HG03139 (cell line): ENCODE results near the gene NCEH1.
A peak's percentile ranks its signal among the peaks of the same experiment; 100 is the strongest.

ENCODE experiments used
- ATAC-seq: cut with Tn5 transposase; IDR thresholded peaks from one replicate; pipeline ENCODE4 v1.9.1; 2021; ENCODE audit not compliant: unreplicated experiment

The NCEH1 gene

DNA sequence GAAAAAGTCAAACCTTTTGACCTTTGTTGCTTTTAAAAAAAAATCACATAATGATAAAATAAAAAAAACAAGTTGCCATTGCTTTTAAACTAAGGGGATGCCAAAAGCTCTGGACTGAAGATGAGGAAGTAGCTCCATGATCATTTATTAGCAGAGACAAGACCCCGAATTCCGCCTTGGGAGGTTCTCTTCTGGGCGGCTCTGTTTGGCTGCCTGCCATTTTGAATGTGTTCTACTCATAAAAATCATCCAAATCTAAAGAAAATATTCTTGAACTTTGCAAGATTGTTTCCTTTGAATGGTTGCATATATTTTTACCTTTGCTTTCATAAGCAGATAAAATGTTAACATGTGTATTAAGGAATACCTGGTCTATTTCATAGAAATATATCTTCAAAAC lies 63.8 kb downstream of the NCEH1 start:
- ATAC-seq = no peak

DNA sequence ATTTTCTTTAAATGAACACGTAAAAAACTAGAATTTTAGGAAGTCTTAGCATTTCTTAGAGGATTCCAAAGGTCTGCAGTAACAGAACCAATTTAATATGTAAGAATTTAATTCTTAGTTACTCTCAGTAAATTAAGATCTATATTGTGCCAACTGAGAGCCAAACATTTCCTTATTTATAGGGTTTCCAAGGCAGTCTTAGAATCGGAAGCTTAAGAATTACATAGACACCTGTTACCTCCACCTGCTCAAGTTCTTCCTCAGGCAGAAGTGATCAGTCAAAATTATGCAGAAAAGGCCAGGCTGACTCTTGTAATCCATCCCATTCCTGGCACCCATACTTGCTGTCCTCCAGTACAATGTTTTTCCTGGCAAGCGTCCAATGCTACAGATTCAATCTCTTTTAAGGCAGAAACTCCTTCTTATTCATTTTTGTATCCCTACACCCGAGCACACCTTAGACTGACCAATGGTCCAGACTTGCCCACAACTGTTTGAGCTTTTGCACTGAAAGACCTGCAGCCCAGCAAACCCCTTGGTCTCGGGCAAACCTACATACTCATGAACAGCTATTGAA lies 64.3 kb downstream of the NCEH1 start:
- ATAC-seq = no peak

DNA sequence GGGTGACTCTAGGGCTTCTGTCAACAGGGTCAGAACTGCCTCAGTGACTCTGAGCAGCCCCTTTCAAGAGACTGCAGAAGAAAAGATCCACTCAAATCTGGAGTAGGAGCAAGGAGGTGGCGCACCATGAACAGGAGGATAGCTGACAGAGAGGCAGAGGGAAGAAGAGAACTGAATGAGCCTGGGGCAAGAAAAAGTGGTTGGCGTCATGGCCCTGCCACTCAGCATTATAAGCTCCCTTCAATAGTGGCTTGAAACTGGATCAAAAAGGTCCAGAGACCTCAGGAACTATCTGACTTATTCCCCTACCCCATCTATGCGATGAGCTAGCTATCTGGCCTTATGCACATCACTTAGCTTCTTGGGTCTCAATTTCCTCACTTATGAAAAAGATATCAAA lies 66.6 kb downstream of the NCEH1 start:
- ATAC-seq = no peak

DNA sequence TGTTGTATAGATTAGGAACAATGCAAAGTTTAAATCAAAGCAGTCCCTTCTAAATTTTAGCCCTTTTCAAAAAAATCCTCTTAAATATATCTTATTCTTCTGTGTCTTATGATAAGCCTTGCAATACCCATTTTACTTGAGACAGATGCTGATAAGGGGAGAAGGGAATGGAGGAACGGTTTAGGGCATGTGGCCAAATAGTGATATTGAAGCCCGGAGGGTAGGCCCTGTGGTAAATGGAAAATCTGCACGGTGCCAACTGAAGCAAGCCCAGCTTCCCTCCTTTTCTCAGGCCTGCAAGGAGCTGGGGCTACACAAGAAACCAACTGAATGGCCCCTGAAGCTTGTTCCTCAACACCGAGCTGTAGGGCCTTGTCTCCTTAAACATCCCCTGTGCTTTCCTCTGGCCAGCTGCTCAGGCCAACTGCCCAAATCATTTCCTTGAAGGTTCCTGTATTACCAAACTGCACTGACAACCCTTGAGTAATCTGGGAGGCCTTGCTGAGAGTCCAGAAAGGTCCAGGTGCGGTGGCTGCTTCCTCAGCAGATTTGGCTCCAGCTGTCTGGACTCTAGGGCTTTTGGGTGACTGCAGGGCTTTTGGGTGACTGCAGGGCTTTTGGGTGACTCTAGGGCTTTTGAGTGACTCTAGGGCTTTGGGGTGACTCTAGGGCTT lies 67.2 kb downstream of the NCEH1 start:
- ATAC-seq = no peak

DNA sequence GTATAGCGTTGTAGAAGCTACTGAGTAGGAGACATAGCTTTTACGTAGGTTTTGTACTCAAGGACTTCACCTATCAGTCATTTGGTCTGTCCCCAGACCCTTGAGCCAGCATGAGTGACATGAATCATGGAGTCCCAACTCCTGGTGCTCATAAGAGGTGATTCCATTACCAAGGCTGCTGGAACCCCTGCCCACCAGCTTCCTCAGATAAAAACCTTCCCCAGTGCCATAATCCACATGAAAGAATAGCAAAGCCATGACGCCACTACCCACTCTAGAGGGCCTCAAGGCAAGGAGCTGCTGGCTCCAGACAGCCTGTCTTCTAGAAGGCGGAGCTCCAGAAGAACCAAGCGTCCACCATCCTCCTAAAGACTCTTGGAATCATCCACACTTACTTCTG lies 69.6 kb downstream of the NCEH1 start:
- ATAC-seq = no peak

DNA sequence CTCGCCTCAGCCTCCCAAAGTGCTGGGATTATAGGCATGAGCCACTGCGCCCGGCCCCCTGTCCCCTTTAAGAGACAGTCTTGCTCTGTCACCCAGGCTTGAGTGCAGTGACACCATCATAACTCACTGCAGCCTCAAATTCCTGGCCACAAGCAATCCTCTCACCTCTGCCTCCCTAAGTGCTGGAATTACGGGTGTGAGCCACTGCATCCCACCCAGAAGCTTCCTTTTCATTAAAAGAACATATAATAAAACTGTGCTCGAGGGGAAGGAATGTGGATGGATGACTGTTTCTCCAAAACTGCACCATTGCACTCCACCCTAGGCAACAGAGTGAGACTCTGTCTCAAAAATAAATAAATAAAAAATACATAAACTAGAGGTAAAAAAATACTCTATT lies 70.1 kb downstream of the NCEH1 start:
- ATAC-seq = no peak

DNA sequence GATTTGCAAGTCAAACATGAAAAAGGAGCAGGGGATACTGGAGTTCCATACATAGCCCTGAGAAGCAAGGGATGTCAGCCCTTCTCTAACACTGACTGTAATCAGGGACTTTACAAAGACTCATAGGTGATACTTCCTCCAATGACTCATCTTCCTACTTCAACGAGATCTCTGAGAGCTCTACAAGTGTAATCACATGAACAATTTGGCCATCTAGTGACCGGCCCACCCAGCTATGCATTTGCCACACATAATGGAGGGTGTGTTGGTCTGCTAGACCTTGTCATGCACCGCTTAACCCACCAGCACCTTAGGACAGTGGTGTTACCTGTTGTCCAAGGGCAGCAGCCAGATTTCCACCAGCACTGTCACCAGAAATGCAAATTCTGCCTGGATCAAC lies 75.3 kb downstream of the NCEH1 start:
- ATAC-seq = peak; percentile 89

DNA sequence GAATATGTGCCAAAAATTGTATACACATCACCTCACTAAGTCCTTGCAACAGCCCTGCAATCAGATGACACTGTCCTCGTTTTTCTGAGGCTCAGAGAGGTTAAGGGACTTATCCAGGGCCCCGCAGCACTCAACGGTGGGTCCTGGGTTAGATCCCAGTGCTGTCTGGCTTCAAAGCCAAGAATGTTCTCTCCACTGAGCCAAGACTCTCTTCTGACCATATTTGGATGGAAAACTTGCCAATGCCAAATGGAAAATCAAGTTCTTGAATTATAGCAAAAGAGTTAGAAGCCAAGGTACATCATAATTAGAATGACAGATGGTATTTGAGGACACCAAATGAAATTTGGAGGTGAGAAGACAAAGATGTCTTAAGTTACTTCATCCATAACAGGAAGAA lies 75.9 kb downstream of the NCEH1 start:
- no peak for ATAC-seq

DNA sequence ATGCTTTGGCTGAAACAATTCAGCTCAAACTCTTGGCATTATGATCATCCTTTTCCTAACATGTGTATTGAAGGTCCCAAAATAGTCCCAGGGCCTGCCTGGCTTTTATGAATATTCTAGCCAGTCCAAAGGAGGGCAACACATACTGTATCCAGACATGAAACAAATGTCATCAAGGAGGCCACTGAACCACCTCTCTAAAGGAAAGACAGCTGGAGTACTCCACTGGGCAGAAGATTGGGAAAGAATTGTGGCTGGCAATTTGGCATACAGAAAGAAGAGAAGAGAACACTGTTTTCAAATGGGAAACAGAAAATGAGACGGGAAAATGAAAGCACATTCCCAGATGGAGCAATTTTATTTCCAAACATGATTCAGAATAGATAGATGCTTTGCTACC lies 80.6 kb downstream of the NCEH1 start:
- no peak for ATAC-seq

DNA sequence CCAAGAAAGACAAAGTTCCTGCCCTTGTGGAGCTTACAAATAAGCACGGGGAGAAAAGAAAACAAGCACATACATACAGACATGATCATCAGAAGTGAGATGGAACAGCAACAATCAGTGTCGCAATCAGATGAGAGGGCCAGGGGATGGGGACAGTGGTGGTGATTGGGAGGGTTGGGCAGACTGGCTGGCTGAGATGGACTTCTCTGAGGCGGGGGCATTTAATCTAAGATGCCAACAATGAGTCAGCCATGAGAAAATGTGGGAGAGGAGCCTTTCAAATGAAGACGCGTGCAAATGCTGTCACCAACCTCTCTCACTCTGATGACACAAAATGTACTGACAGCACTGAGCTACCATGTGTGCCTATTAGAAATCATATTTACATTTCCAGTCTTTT lies 81.4 kb downstream of the NCEH1 start:
- ATAC-seq = no peak

DNA sequence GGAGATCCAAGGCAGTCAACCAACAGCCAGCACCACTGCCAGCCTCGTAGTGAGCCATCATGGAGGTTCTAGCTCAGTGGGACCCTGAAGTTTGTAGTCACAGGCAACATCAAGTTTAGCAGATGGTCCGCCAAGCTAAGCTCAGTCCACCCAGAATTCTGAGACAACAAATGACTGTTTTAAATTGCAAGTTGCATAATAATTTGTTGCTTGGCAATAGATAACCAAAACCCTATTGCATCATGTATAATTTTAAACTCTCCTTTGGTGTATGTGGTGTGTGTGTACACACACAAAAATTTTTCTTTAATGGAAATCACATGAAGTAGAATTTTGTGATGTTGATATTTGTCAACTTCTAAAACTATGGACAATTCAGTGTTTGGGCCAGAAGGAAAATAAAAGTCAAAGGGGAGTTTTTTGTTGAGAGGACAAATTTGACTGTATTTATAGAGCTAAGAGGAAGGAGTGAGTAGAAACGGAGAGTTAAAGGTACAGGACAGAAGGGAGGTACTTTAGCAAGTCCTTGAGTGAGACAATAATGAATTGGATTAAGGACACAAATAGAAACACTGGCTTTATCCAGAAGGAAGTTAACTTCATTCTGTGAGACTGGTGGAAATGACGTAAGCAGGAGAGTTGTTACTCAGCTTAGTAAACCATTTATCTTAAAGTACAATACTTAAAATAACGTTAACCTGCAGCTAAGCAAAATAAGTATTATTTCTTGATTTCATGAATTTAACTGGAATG lies 83.6 kb downstream of the NCEH1 start:
- no peak for ATAC-seq

DNA sequence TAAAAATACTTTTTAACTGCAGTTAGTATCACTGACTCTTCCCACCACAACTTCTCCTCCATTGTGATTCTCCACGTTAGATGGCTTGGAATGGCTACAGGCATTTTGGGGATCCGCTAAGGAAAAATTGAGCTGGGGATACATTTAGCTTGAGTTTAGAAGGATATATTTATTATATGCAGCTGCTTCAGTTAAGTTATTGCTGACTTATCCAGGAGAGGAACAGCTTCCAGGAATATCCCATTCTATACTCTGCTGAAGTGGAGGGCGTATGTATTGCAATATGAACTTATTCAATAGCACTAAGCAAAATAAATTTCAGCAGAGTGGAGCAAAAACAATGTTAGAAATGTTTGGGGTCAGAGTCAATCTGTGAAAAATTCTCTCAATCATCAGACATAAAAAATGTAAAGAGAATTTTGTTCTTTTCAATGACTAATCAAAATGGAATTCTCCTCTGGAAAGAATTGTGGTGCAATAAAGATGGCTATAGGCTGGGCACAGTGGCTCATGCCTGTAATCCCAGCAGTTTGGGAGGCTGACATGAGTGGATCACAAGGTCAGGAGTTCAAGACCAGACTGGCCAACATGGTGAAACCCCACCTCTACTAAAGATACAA lies 84.7 kb downstream of the NCEH1 start:
- ATAC-seq = no peak

DNA sequence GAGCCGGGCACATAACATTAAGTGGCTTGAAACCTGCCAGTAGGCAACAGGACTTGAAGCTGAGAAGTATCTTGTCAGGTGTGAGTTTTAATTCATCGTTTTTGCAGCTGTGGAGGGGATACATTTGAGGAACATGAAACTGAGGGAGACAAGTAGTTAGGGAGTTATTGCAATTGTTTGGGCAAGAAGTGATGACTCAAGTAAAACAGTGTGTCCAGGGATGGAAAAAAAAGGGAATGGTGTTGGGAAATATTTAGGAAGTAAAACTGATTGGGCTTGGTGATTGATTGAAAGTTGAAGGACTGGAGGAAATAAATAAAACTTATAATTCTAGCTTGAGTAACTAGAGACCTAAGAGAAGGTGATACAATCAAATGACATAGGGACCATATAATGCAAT lies 85.5 kb downstream of the NCEH1 start:
- ATAC-seq = no peak

DNA sequence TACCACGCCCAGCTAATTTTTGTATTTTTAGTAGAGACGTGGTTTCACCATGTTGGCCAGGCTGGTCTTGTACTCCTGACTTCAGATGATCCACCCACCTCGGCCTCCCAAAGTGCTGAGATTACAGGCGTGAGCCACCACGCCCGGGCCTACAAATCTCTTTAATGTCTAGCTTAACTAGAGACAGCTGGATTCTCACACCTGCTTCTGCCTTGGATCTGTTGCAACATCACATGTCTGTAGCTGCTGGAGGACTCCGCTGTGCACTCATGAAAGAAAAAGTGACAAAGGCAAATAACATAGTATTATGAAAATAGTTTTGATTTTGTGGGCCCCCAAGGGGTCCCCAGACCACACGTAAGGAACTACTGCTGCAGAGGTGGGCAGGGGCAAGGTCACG lies 85.9 kb downstream of the NCEH1 start:
- ATAC-seq = no peak

DNA sequence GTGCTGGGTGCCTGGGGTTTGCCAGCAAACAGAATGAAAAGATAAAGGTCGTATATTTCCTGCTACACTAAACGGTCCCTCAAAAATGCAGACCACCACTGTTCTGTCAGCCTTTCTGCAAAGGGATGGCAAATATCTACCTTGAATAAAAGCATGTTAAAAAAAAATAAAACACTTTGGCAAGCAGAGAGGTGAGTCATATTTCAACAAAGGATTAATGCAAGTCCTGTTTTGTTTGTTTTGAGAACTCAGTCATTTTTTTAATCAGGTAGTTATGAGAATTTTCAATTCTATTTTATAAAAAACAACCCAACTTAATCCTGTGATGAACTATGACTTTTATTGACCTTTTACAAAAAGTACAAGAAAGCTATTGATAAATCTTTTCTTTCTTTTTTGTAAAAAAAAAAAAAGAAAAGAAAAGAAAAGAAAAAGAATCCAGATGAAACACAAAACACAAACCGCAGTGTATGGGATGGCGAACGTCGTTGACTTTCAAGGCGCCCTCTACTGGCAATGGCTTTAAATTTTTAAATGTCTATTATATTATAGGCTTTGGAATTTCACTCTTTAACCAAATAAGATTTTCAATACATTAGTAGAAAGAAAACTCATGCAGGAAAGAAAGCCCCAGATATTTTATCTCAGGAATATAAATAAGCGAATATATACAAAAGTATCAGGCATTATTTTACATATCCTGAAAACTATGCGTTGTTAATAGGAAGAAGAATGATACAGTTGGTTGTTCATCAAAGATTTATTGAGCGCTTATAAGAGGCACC lies 87.8 kb downstream of the NCEH1 start:
- no peak for ATAC-seq

DNA sequence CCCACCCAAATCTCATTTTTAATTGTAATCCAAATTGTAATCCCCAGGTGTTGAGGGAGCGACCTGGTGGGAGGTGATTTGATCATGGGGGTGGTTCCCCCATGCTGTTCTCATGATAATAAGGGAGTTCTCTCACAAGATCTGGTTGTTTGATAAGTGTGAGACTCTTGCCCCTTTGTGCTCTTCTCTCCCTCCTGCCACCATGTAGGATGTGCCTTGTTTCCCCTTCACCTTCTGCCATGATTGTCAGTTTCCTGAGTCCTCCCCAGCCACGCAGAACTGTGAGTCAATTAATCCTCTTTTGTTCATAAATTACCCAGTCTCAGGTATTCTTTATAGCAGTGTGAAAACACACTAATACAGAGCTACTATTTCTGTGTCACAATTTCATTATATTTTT lies 88.7 kb downstream of the NCEH1 start:
- ATAC-seq = no peak

DNA sequence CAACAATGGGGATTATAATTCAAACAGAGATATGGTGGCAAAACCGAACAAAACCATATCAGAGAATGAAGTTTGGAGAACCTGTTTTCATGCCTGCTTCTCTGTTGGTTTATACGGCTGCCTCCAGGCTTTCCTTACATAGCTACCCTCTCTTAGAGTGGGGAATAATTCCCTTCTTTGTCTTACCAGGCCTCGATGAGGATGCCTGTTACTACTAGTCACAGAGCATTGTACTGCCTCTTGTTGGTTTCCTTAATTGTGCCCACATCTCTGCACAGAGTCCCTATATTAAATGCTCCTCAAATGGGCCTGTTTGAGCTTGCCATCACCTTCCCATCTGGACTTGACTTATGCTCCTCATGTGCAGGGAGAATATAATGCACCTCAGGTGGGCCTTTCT lies 92.9 kb downstream of the NCEH1 start:
- ATAC-seq = no peak

DNA sequence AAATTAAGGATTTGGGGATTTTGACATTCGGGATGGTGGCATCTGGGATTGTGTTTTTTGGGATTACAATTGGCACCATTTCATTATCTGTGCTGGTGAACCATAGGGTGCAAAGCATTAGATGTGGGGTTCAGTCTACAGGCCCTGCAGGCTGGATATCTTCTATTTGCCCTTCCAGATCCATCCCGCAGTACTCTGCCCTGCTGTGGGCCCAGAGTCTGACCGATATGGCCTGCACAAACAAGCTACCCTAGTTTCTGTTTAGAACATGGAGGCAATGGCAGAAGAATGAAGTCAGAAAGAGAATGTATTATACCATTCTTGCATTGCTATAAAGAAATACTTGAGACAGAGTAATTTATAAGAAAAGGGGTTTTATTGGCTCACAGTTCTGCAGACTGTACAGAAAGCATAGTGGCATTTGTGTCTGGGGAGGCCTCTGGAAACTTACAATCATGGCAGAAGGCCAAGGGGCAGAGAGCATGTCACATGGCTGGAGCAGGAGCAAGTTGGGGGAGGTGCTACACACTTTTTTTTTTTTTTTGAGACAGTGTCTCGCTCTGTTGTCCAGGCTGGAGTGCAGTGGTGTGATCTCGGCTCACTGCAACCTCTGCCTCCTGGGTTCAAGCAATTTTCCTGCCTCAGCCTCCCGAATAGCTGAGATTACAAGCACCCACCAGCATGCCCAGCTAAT lies 93.7 kb downstream of the NCEH1 start:
- no peak for ATAC-seq

DNA sequence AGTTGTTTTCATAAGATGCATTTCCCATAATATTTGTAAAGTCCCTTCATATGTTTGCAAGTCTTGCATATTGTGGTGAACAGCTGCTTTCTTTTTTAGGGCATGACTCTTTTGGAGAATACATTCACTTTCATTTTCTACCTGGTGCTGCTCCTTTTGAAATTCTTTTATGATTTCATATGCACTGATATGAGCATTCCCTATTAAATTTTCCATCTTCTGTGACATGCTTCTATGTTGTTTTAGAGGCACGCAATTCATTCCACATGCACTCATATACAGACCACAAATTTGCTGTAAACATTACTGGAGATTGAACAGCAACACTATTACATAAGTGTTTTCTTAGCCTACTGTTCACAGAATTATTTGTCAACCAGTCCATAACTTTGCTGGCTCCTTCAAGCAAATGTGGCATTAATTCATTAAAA lies 94.8 kb downstream of the NCEH1 start:
- ATAC-seq = no peak

DNA sequence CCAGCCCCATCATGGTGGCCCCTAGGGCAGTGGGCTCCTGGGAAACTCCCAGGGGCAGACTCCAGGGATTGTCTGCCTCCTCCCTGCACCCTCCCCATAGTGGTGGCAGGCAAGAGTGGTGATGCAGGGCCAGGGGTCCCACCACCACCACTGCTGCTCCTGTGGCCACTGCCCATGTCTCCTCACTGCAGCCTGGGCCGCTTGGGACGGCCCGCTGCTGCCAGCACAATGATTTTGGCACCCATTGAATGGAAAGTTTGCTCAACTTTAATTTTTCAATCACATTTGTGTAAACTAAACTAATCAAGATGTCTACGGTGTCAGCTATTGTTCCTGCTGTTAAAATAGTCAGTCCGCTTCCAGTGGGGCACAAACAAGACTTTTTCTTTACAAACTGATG lies 95.6 kb downstream of the NCEH1 start:
- no peak for ATAC-seq
